HS-27A (cell line): Measurements from ENCODE around the gene CCDC60.

Source experiments
- DNase-seq: peaks from one replicate; pipeline ENCODE4 v3.0.0-alpha.2; 2012; ENCODE audit warnings: low read depth, missing footprints

CCDC60 gene

GRCh38 chr12:119446459-119446858 lies 111.9 kb downstream of the CCDC60 start:
- DNase-seq = no peak

GRCh38 chr12:119447126-119447525 lies 112.6 kb downstream of the CCDC60 start:
- no peak for DNase-seq

GRCh38 chr12:119447618-119448017 lies 113.1 kb downstream of the CCDC60 start:
- no peak for DNase-seq

GRCh38 chr12:119448611-119449131 lies 114.1 kb downstream of the CCDC60 start:
- no peak for DNase-seq

- DNase-seq = no peak
Measured at GRCh38 chr12:119450771-119451170, 116.2 kb downstream of the CCDC60 start.

- no peak for DNase-seq
Measured at GRCh38 chr12:119456824-119457223, 122.3 kb downstream of the CCDC60 start.

GRCh38 chr12:119457271-119457670 lies 122.7 kb downstream of the CCDC60 start:
- DNase-seq = no peak

GRCh38 chr12:119459481-119459880 lies 125.0 kb downstream of the CCDC60 start:
- DNase-seq = no peak

- DNase-seq = no peak
Measured at GRCh38 chr12:119460876-119461275, 126.3 kb downstream of the CCDC60 start.

- no peak for DNase-seq
Measured at GRCh38 chr12:119461636-119462214, 127.2 kb downstream of the CCDC60 start.

- DNase-seq = no peak
Measured at GRCh38 chr12:119463211-119463926, 128.8 kb downstream of the CCDC60 start.

- DNase-seq = no peak
Measured at GRCh38 chr12:119468296-119468695, 133.8 kb downstream of the CCDC60 start.

- DNase-seq = no peak
Measured at GRCh38 chr12:119475650-119476049, 141.1 kb downstream of the CCDC60 start.

- DNase-seq = no peak
Measured at GRCh38 chr12:119476951-119477350, 142.4 kb downstream of the CCDC60 start.

GRCh38 chr12:119479121-119479561 lies 144.6 kb downstream of the CCDC60 start:
- no peak for DNase-seq

- no peak for DNase-seq
Measured at GRCh38 chr12:119480551-119480950, 146.0 kb downstream of the CCDC60 start.

GRCh38 chr12:119486599-119487154 lies 152.1 kb downstream of the CCDC60 start:
- DNase-seq = no peak

GRCh38 chr12:119491814-119492213 lies 157.3 kb downstream of the CCDC60 start:
- no peak for DNase-seq

- no peak for DNase-seq
Measured at GRCh38 chr12:119500209-119500608, 165.7 kb downstream of the CCDC60 start.

- no peak for DNase-seq
Measured at GRCh38 chr12:119501052-119501451, 166.5 kb downstream of the CCDC60 start.

- DNase-seq = no peak
Measured at GRCh38 chr12:119505001-119505400, 170.5 kb downstream of the CCDC60 start.

- DNase-seq = no peak
Measured at GRCh38 chr12:119512772-119513497, 178.4 kb downstream of the CCDC60 start.

- no peak for DNase-seq
Measured at GRCh38 chr12:119528241-119528640, 193.7 kb downstream of the CCDC60 start.
